T-helper 1 cell treated with Interleukin-12 subunit alpha and Interleukin-12 subunit beta and Interleukin-4 antibody, amounts not matched to agents 30 μg/mL and 1 μg/mL, for 36 hours (primary cell): ENCODE data around the gene RRP8.

ENCODE experiments used
- H3K27ac Mint-ChIP-seq: one replicate; pipeline ENCODE4 v1.8.0; 2021; ENCODE audit warnings: mild to moderate bottlenecking, mixed read lengths
- H3K27me3 Mint-ChIP-seq: one replicate; pipeline ENCODE4 v1.8.0; 2021; ENCODE audit warnings: low read depth, mixed read lengths
- H3K36me3 Mint-ChIP-seq: one replicate; pipeline ENCODE4 v1.8.0; 2021; ENCODE audit warnings: low read depth, mixed read lengths
- H3K4me1 Mint-ChIP-seq: one replicate; pipeline ENCODE4 v1.8.0; 2021; ENCODE audit warnings: low read depth, mixed read lengths
- H3K4me3 Mint-ChIP-seq: one replicate; pipeline ENCODE4 v1.8.0; 2021; ENCODE audit warnings: mild to moderate bottlenecking, moderate library complexity, mixed read lengths
- H3K9me3 Mint-ChIP-seq: one replicate; pipeline ENCODE4 v1.8.0; 2021; ENCODE audit warnings: mixed read lengths

The RRP8 gene

GRCh38 chr11:6637871-6638270, 34.5 kb upstream of the RRP8 start:
- Mint-ChIP-seq H3K9me3 (no peaks in the 10 kb centered on the region), H3K36me3 (no peaks in the 10 kb centered on the region), H3K4me3 (no peak overlapping the region), H3K27ac (no peak overlapping the region), H3K27me3 (no peaks in the 10 kb centered on the region), H3K4me1 (peaks cover 3% of the 10 kb centered on the region)

- no peaks in the 10 kb centered on the region for H3K36me3 Mint-ChIP-seq
- H3K4me3 Mint-ChIP-seq, result no peak overlapping the region
- no peak overlapping the region for H3K27ac Mint-ChIP-seq
- H3K27me3 Mint-ChIP-seq, result no peaks in the 10 kb centered on the region
- no peaks in the 10 kb centered on the region for H3K9me3 Mint-ChIP-seq
- peaks cover 3% of the 10 kb centered on the region for H3K4me1 Mint-ChIP-seq
Measured at GRCh38 chr11:6636480-6636879, 33.1 kb upstream of the RRP8 start.

DNA sequence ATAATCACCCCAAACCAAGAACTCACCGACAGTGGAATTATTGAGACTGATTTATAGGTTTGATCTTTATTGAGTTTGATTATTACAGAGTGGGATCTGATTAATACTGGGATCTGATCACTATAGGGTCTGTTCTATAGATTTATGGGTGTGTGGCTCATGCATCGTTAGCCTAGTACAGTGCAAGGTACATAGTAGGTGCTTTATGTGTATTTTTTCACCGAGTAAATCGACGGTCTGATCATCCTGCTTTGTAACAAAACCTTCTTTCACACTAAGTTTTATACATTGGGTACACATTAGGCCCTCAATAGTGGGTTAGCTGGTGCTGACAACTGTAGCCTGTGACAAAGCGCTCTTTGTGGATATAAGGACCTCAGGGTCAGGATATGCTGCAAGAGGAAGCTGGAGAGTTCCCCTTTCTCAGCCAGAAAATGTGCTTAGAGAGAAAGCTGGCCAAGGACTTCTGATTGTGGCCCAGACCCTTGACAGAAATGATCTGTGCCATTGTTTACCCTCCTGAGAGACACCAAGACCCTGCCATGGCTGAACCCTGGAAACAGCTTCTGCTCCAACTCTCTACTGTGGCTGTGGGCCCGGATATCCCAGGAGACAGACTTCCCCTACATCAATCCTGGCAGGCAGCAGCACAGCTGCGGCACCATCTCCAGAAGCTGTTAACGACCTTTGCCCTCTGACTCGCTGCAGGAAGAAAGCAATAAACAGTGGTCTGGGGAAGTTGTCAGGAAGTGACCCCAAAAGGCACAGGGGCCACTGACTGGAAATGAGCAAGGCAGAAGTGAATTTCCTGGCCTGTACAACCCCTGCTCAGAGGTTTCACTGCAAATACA, 31.9 kb upstream of the RRP8 start:
- Mint-ChIP-seq H3K9me3 (no peaks in the 10 kb centered on the region), H3K36me3 (no peaks in the 10 kb centered on the region), H3K27me3 (no peaks in the 10 kb centered on the region), H3K4me1 (peaks cover 3% of the 10 kb centered on the region), H3K4me3 (no peak overlapping the region), H3K27ac (no peak overlapping the region)

DNA sequence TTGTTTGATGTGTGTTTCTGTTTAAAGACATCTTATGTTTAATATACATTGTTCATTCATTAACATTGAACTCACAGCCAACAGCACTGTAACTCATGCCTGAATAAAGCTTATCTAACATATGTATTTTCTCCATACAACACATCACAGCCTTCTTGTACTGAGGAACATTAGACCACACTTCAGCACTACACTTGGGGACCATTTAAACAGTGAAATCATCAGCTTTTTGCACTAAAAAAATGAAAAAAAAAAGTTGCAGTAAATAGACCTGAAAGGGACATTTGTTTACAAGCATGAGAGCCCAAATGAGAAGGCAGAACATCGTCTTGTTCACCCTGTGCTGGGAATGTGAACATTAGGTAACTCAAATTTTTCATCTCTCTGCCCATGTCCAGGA, 31.1 kb upstream of the RRP8 start:
- peaks cover 3% of the 10 kb centered on the region for H3K4me1 Mint-ChIP-seq
- no peaks in the 10 kb centered on the region for H3K27me3 Mint-ChIP-seq
- no peaks in the 10 kb centered on the region for H3K36me3 Mint-ChIP-seq
- H3K9me3 Mint-ChIP-seq, result no peaks in the 10 kb centered on the region
- no peak overlapping the region for H3K4me3 Mint-ChIP-seq
- H3K27ac Mint-ChIP-seq, result no peak overlapping the region

GRCh38 chr11:6633422-6634408, 30.3 kb upstream of the RRP8 start:
- Mint-ChIP-seq H3K9me3 (no peaks in the 10 kb centered on the region), H3K36me3 (no peaks in the 10 kb centered on the region), H3K4me3 (no peak overlapping the region), H3K27me3 (no peaks in the 10 kb centered on the region), H3K27ac (no peak overlapping the region), H3K4me1 (no peaks in the 10 kb centered on the region)

DNA sequence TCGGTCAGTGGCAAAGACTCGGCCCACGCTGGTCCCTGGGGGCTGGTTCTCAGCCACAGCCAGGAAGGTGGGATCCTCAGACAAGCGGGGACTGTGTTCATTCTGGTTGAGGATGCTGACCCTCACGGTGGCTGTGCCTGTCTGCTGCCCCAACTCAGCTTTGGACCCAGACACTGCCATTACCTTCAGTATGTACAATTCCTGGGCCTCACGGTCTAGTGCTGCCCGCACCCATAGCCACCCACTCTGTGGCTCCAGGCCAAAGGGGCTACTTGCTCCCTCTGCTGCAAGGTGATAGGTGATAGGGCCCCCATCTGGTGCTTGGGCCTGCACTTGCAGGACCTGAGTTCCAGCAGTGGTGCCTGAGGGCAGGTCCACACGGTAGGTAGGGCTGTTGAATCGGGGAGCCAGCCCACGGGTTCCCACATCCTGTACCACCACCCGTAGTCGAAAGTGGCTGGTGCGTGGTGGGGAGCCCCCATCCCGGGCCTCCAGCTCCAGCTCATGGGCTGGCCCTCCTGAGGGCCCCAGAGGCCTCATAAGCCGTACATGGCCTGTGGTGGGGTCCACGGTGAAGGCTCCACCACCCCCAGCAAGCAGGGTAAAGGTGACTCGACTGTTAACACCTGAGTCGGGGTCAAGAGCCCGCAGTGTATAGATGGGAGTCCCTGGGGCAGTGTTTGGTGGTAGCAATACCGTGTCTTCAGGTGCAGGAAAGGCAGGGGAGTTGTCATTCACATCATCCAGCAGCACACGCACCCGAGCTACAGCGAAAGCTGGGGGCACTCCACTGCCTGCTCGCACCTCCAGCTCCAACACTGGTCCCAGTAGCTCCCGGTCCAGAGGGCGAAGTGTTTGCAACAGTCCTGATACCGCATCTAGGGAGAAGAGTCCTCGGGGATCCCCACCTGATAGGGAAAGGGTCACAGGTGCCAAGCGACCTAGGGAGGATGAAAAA, 29.0 kb upstream of the RRP8 start:
- H3K4me3 Mint-ChIP-seq, result no peak overlapping the region
- H3K27me3 Mint-ChIP-seq, result no peaks in the 10 kb centered on the region
- no peaks in the 10 kb centered on the region for H3K9me3 Mint-ChIP-seq
- H3K27ac Mint-ChIP-seq, result no peak overlapping the region
- H3K4me1 Mint-ChIP-seq, result peaks cover 9% of the 10 kb centered on the region
- no peaks in the 10 kb centered on the region for H3K36me3 Mint-ChIP-seq

DNA sequence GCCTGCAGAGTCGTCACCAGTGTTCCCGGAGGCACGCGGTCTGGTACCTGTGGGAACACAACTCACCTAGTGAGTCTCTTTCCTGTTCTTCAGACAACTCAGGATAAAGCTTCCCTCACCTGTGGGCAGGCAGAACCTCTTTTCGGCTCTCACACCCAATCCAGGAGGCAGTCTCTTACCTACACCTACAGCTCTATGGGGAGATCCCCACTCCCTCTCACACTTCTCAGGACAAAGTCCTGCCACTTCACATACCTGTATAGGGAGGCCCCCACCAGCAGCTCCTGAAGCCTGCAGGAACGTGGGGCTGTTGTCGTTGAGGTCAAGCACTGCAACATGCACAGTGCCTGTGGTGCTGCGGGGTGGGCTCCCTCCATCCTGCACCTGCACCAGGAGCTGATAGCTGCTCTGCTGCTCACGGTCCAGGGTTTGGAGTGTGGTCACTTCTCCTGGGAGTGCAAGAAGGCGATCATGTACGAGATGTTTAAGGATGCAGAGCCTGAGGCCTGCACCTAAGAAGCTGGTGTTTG, 28.0 kb upstream of the RRP8 start:
- H3K27me3 Mint-ChIP-seq, result no peaks in the 10 kb centered on the region
- H3K4me1 Mint-ChIP-seq, result peaks cover 10% of the 10 kb centered on the region
- H3K9me3 Mint-ChIP-seq, result no peaks in the 10 kb centered on the region
- no peak overlapping the region for H3K4me3 Mint-ChIP-seq
- no peaks in the 10 kb centered on the region for H3K36me3 Mint-ChIP-seq
- H3K27ac Mint-ChIP-seq, result no peak overlapping the region

GRCh38 chr11:6630632-6631291, 27.3 kb upstream of the RRP8 start:
- Mint-ChIP-seq H3K27ac (no peak overlapping the region), H3K27me3 (no peaks in the 10 kb centered on the region), H3K9me3 (no peaks in the 10 kb centered on the region), H3K4me3 (no peak overlapping the region), H3K4me1 (peaks cover 10% of the 10 kb centered on the region), H3K36me3 (no peaks in the 10 kb centered on the region)

DNA sequence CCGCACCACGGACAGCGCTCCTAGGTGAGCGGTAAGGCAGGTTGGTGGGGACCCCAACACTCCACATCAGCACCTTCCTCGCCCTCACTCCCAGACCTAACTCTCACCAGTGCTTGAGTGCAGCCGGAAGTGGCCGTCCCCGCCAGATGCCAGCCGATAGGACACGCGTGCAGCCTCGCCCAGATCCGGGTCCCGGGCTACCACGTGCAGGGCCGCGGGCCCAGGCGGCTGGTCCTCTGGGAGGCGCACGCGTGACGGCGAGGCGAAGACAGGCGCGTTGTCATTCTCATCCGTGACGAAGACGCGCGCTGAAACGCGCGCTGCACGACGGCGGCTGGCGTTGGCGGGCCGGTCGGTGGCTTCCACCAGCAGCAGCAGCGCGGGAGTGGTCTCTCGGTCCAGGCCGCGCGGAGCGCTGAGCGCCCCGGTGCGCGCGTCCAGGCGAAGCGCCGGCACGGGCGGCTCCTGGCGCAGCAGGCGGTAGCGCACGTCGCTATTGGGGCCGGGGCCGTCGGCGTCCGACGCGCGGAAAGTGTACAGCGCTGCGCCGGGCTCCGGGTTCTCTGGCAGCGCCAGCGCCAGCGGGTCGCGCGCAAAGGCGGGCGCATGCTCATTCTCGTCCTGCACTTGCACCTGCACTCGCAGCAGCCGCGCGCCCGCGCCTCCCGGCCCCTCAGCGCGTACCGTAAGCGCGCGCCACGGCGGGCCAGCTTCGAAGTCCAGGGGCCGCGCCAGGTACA, 26.6 kb upstream of the RRP8 start:
- Mint-ChIP-seq H3K27me3 (no peaks in the 10 kb centered on the region), H3K9me3 (no peaks in the 10 kb centered on the region), H3K4me3 (no peak overlapping the region), H3K27ac (no peak overlapping the region), H3K36me3 (no peaks in the 10 kb centered on the region), H3K4me1 (peaks cover 10% of the 10 kb centered on the region)

DNA sequence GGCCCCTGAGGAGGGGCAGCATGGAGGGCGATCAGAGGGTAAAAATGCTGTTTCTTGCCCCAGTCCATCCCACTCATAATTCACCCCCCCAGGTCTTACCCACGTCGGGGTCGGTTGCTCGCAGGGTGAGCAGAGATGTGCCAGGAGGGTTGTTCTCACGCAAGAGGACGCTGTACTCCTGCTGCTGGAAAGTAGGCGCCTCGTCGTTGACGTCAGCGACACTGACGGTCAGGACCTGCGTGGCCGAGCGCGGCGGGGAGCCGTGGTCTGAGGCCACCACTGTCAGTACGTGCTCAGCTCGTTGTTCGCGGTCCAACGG, 26.1 kb upstream of the RRP8 start:
- no peak overlapping the region for H3K27ac Mint-ChIP-seq
- H3K4me3 Mint-ChIP-seq, result no peak overlapping the region
- H3K9me3 Mint-ChIP-seq, result no peaks in the 10 kb centered on the region
- no peaks in the 10 kb centered on the region for H3K36me3 Mint-ChIP-seq
- no peaks in the 10 kb centered on the region for H3K27me3 Mint-ChIP-seq
- H3K4me1 Mint-ChIP-seq, result peaks cover 10% of the 10 kb centered on the region

DNA sequence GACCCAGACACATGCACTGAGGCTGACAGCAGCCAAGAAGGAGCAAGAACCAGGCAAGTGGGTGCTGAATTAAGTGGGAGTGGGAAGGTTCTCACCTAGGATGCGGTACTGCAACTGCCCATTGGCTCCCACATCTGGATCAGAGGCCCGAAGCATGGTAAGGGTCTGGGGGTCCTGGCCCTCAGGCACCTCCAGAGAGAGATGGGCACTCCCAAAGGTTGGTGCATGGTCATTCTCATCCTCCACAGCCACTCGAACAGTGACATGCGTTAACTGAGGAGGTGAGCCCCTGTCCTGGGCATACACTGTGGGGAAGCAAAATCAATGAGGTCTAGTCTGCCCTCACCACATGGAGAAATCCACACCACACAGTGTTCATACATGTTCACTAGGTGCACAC, 25.1 kb upstream of the RRP8 start:
- H3K36me3 Mint-ChIP-seq, result no peaks in the 10 kb centered on the region
- H3K4me1 Mint-ChIP-seq, result peaks cover 10% of the 10 kb centered on the region
- H3K4me3 Mint-ChIP-seq, result no peak overlapping the region
- H3K27me3 Mint-ChIP-seq, result no peaks in the 10 kb centered on the region
- H3K9me3 Mint-ChIP-seq, result no peaks in the 10 kb centered on the region
- H3K27ac Mint-ChIP-seq, result peak overlapping the region; percentile 56

DNA sequence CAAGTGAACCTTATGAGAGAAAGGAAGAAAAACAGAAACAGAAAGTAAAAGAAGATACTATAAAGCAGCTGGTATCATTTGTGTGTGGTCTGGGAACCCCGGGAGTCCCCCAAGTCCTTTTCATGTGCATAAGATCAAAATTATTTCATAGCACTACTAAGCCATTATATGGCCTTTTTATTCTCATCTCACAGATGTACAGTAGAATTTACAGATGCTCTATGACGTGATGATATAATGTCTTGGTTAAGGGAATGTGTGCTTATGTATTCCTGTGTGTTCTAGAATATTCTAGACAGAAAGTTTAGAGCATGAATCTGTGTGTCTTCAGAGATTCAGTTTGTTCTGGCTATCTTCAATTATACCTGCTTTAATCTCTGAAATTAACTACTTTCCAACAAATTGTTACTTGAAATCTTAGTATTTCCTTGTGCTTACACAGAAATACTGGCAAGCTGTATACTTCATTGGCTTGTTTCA, 24.4 kb upstream of the RRP8 start:
- H3K4me3 Mint-ChIP-seq, result peak overlapping the region; percentile 48
- no peaks in the 10 kb centered on the region for H3K27me3 Mint-ChIP-seq
- peaks cover 10% of the 10 kb centered on the region for H3K4me1 Mint-ChIP-seq
- peak overlapping the region; percentile 56 for H3K27ac Mint-ChIP-seq
- H3K36me3 Mint-ChIP-seq, result no peaks in the 10 kb centered on the region
- no peaks in the 10 kb centered on the region for H3K9me3 Mint-ChIP-seq
